CD4-positive, alpha-beta T cell treated with Interleukin-15 for 1 hour (primary cell): ENCODE results near the gene UTP11.

Experiments
- DNase-seq: peaks from one replicate; pipeline ENCODE4 v3.0.0-alpha.2; 2020

Gene UTP11

DNA sequence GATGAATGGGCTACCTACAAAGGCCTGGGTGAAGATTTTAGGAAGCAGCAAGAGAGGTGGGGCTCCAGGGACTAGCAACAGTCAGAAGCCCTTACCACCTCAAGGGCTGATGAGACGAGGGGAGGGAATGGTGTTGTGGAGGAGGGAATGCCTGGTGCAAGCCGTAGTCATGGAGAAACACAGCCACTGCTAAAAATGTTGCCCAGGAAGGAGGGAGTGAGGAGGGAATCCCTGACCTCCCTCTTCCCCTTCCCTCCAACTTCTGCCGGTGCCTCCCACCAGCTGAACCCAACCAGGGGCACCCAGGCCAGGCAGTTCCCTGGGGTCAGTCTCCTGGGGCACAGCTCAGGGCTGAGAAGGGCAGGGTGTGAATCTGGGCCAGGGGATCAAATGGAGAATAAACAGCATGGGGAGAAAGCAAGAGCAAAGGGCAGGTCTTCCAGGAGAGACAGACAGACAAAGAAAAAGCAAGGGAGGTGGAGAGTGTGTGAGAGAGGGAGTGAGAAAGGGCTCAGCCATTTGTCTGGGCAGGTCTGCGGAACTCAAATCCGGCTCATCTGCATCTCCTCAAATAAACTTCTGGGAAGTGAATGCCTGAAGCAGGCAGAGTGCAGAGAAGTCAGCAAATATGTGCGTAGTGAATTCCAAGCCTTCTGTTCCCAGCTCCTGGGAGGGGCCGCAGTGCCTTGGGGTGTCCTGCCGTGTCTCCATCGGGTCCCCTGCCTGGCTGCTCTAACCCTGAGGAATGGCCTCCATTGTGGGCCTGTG, 61.2 kb downstream of the UTP11 start:
- DNase-seq, result no peak

DNA sequence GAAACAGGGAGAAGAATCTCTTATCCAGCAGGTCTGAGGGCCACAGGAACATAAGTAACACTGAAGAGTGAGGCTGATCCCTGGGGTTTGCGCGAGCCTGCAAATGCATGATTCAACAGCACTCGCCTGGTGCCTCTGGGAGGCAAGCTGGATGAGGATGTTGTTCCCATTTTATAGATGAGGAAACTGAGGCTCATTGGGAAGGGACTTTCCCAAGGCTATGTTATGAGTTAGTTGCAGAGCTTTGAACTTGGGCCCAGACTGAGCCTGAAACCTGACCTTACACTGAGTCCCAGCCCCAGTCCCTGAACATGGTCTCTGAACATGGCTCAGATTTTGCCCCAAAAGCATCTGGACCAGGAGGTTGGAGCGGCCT, 61.8 kb downstream of the UTP11 start:
- DNase-seq, result no peak
